Upper lobe of left lung (tissue), 6 donors: ENCODE results near the gene MS4A18. TPM values are rescaled to one million over a fixed set of nuclear protein-coding genes. Genes with fewer than 3 reads are reported as not detected.
"Not testable (repeated sequence)": the region's sequence is repeated elsewhere in the genome, so short reads cannot be mapped to it uniquely, and the experiment has no call there.

Experiments used
- ATAC-seq, 2 donors: fragments of 200-7000 bp; cut with Tn5 transposase; one replicate each; pipeline ENCODE4 v1.9.1; 2022; ENCODE audit warnings: mild to moderate bottlenecking in 2 of 2, moderate library complexity in 2 of 2; ENCODE audit not compliant: low FRiP score in 2 of 2
- DNase-seq, 2 donors: peaks; one replicate each; pipeline ENCODE4 v3.0.0-alpha.2; 2019 to 2020
- H3K27ac ChIP-seq, 4 donors: fragments of 200-600 bp; sonication (generic); one replicate each; pipeline ENCODE4 v1.5.1; 2016 to 2019
- H3K27me3 ChIP-seq, 4 donors: fragments of 200-600 bp; sonication (generic); one replicate each; pipeline ENCODE4 v1.5.1; 2017 to 2019
- H3K36me3 ChIP-seq, 4 donors: fragments of 200-600 bp; sonication (generic); one replicate each; pipeline ENCODE4 v1.5.1; 2016 to 2019
- H3K4me1 ChIP-seq, 4 donors: fragments of 200-600 bp; sonication (generic); one replicate each; pipeline ENCODE4 v1.5.1; 2018 to 2019
- H3K4me3 ChIP-seq, 4 donors: fragments of 200-600 bp; sonication (generic); one replicate each; pipeline ENCODE4 v1.5.1; 2017 to 2019; ENCODE audit warnings: mild to moderate bottlenecking in 2 of 4, moderate library complexity in 1 of 4
- H3K9me3 ChIP-seq, 4 donors: fragments of 200-600 bp; sonication (generic); one replicate each; pipeline ENCODE4 v1.5.1; 2018 to 2019
- CTCF ChIP-seq, 6 experiments: fragments of 450-650 bp in 4 of 6; fragments of 200-600 bp in 2 of 6; sonication (generic) in 2 of 6; IDR thresholded peaks; one replicate each; pipeline ENCODE4 v1.5.1; 2016 to 2019; ENCODE audit warnings: antibody characterized with exemption in 6 of 6
- EP300 ChIP-seq, 4 donors: sonication (generic); formaldehyde crosslinking; IDR thresholded peaks; one replicate each; pipeline ENCODE4 v1.5.1; 2017; ENCODE audit warnings: antibody characterized with exemption in 4 of 4, control low read depth in 2 of 4
- POLR2A ChIP-seq, 4 donors: fragments of 450-650 bp; IDR thresholded peaks; one replicate each; pipeline ENCODE4 v1.5.1; 2016 to 2017; ENCODE audit warnings: antibody characterized with exemption in 4 of 4, mild to moderate bottlenecking in 2 of 4
- POLR2AphosphoS5 ChIP-seq, 2 donors: sonication (generic); formaldehyde crosslinking; IDR thresholded peaks; one replicate each; pipeline ENCODE4 v1.5.1; 2017; ENCODE audit warnings: antibody characterized with exemption in 2 of 2
- WGBS, 2 donors: methylation state at CpG; one replicate each; pipeline ENCODE4 v1.1.5; 2017 to 2018; 5-methylcytosine and 5-hydroxymethylcytosine counted together
- total RNA-seq, 6 donors: library from RNA; depleted of rRNA in 4 of 6; stranded (reverse); fragments of >200 nt in 4 of 6; gene quantifications; one replicate each; pipeline versions ENCODE4 v1.1.0 to v1.2.1, GENCODE V29; 2016 to 2021
- donor health status: DM: no; HTN: no; CAD: no; lungs with moderate emphysema.
- donor health status: DM: no; HTN: yes; CAD: no; lungs with severe emphysema.

MS4A18 gene
- total RNA-seq, 6 donors from 2014 or later, result not detected

GRCh38 chr11:60753309-60753708 lies 28.8 kb downstream of the MS4A18 start:
- Histone ChIP-seq H3K27me3 (no peaks in the 10 kb centered on the region), H3K9me3 (no peaks in the 10 kb centered on the region), H3K4me1 (peaks cover 0 to 5% (median 0%) of the 10 kb centered on the region in 4 donors), H3K36me3 (no peaks in the 10 kb centered on the region), H3K4me3 (no peak overlapping the region), H3K27ac (no peak overlapping the region)
- ATAC-seq (no peak), DNase-seq (no peak)
- WGBS, 2 donors, result 38 to 53% methylated on average over 4 of the region's 4 CpGs
- TF ChIP-seq POLR2A (IDR thresholded peaks at IDR 0.05) (no peak), EP300 (IDR thresholded peaks at IDR 0.05) (no peak), POLR2AphosphoS5 (IDR thresholded peaks at IDR 0.05) (no peak), CTCF (IDR thresholded peaks at IDR 0.05) (no peak)

- no peaks in the 10 kb centered on the region for H3K9me3 ChIP-seq
- TF ChIP-seq POLR2A (IDR thresholded peaks at IDR 0.05) (no peak), EP300 (IDR thresholded peaks at IDR 0.05) (no peak), POLR2AphosphoS5 (IDR thresholded peaks at IDR 0.05) (no peak), CTCF (IDR thresholded peaks at IDR 0.05) (no peak)
- no peak for DNase-seq
- WGBS, 2 donors, result 86 to 95% methylated on average over 6 of the region's 6 CpGs
- H3K4me3 ChIP-seq, result no peak overlapping the region
- H3K36me3 ChIP-seq, result no peaks in the 10 kb centered on the region
- H3K27ac ChIP-seq, result no peak overlapping the region
- no peak for ATAC-seq
- no peaks in the 10 kb centered on the region for H3K27me3 ChIP-seq
- H3K4me1 ChIP-seq, result peaks cover 0 to 5% (median 0%) of the 10 kb centered on the region in 4 donors
Measured at GRCh38 chr11:60754887-60755286, 30.4 kb downstream of the MS4A18 start.

DNA sequence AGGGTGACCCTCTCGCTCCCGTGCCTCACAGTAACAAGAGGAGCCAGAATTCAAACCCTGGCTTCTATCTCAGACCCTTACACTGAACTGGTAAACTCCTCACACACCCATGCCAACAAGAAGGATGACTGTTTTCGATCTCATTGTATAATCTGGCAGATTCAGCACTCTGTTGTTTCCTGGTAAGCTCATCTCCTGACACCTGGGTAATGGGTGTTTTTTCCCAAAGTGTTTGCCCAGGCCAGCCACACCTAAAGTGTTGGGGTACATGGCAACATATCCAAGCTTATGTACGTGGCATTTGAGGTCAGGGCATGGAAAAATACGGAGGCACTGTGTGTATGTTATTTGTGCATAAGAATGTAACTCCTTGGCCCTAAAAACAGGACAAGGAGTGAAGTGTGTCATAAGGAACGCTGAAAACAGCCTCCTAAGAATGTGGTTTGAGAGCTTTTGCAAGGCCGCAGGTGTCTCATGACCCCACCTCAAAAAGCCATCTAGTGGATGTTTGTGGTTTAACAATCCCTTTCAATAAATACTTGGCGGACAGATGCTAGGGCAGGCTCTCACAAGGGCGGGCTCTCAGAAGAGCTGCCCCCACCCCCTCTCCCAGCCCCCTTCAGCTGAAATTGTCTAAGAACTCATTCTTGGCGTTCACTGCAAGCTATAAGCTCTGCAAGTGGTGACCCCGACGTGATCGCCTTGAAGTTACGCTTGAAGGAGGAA lies 31.9 kb downstream of the MS4A18 start, which contains the start of gene MS4A15:
Gene MS4A15, plus strand, starts transcription at position 561 of the 726 bp plus-strand sequence. CDS start 6,867 bp downstream, outside the sequence.
- H3K4me1 ChIP-seq, result peaks cover 0 to 5% (median 0%) of the 10 kb centered on the region in 4 donors
- no peaks in the 10 kb centered on the region for H3K9me3 ChIP-seq
- peak within 1 kb of the TSS in 3 of 4 donors; percentile 20 to 27 (median 24) for H3K4me3 ChIP-seq
- WGBS, 2 donors, result 51 to 56% methylated on average over 14 of the region's 14 CpGs
- DNase-seq (peak in 1 of 2 donors; percentile 57), ATAC-seq (peak; percentile 38 to 84)
- peak within 1 kb of the TSS in 3 of 4 donors; percentile 48 to 64 (median 61) for H3K27ac ChIP-seq
- no peaks in the 10 kb centered on the region for H3K27me3 ChIP-seq
- peak in 5 of 6 experiments; percentile 18 to 63 (median 34) for TF ChIP-seq CTCF (IDR thresholded peaks at IDR 0.05)
- peak in 1 of 4 donors; percentile 21 for TF ChIP-seq POLR2A (IDR thresholded peaks at IDR 0.05)
- no peak for TF ChIP-seq POLR2AphosphoS5 (IDR thresholded peaks at IDR 0.05)
- TF ChIP-seq EP300 (IDR thresholded peaks at IDR 0.05), result peak in 1 of 4 donors; percentile 89
- H3K36me3 ChIP-seq, result no peaks in the 10 kb centered on the region

- ATAC-seq, result peak in 1 of 2 donors; percentile 20
- peak overlapping the region in 3 of 4 donors; percentile 48 to 64 (median 61) for H3K27ac ChIP-seq
- DNase-seq, result no peak
- 88 to 90% methylated on average over 19 of the region's 19 CpGs for WGBS, 2 donors
- H3K27me3 ChIP-seq, result no peaks in the 10 kb centered on the region
- no peaks in the 10 kb centered on the region for H3K36me3 ChIP-seq
- H3K9me3 ChIP-seq, result no peaks in the 10 kb centered on the region
- H3K4me3 ChIP-seq, result peak overlapping the region in 3 of 4 donors; percentile 20 to 27 (median 24)
- no peak for TF ChIP-seq POLR2A (IDR thresholded peaks at IDR 0.05)
- H3K4me1 ChIP-seq, result peaks cover 0 to 5% (median 0%) of the 10 kb centered on the region in 4 donors
Measured at GRCh38 chr11:60757231-60757800, 32.8 kb downstream of the MS4A18 start.

GRCh38 chr11:60758671-60759070 lies 34.2 kb downstream of the MS4A18 start:
- 90 to 93% methylated on average over 4 of the region's 4 CpGs for WGBS, 2 donors

DNA sequence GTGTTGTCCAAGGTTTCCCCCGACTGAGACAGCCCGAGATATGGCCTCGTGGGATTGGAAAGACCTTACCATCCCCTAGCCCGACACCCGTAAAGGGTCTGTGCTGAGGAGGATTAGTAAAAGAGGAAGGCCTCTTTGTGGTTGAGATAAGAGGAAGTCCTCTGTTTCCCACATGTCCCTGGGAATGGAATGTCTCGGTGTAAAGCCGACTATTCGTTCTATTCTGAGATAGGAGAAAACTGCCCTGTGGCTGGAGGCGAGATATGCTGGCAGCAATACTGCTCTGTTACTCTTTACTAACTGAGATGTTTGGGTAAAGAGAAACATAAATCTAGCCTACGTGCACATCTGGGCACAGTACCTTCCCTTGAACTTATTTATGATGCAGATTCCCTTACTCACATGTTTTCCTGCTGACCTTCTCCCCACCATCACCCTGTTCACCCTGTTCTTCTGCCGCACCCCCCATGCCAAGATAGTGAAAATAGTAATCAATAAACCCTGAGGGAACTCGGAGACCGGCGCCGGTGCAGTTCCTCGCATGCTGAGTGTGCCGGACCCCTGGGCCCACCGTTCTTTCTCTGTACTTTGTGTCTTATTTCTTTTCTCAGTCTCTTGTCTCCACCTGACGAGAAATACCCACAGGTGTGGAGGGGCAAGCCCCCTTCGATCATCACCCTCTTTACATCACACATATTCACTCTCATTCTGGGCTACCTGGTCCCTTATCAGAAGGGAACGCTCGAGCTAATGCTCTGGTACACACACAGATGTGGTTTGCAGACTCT lies 35.1 kb downstream of the MS4A18 start:
- WGBS, 2 donors, result 66 to 69% methylated on average over 22 of the region's 22 CpGs
- not testable (repeated sequence) for H3K9me3 ChIP-seq, H3K27me3 ChIP-seq, H3K36me3 ChIP-seq, ATAC-seq, DNase-seq
- Histone ChIP-seq H3K4me1 (peaks cover 0 to 13% (median 0%) of the 10 kb centered on the region in 4 donors), H3K27ac (peak overlapping the region in 1 of 4 donors; percentile 39), H3K4me3 (peak overlapping the region in 2 of 4 donors; percentile 24 to 27)

More at GRCh38 chr11:60758671-60759070, 34.2 kb downstream of the MS4A18 start:
- not testable (repeated sequence) for H3K36me3 ChIP-seq, H3K4me1 ChIP-seq, H3K9me3 ChIP-seq, H3K27me3 ChIP-seq, ATAC-seq, DNase-seq, H3K27ac ChIP-seq
- H3K4me3 ChIP-seq, result peak overlapping the region in 3 of 4 donors; percentile 20 to 27 (median 24)
